C4-2B (cell line): Measurements from ENCODE around the gene MYO7B.

Source experiments
- ZFX ChIP-seq: fragments of 450-650 bp; IDR thresholded peaks from 2 replicates; pipeline ENCODE4 v1.6.1; 2017
- TF ChIP-seq, protein P1 (sequence below): fragments of 450-650 bp; conservative IDR thresholded peaks from 2 replicates; pipeline ENCODE4 v1.5.1; 2017; ENCODE audit warnings: mild to moderate bottlenecking

DNA sequence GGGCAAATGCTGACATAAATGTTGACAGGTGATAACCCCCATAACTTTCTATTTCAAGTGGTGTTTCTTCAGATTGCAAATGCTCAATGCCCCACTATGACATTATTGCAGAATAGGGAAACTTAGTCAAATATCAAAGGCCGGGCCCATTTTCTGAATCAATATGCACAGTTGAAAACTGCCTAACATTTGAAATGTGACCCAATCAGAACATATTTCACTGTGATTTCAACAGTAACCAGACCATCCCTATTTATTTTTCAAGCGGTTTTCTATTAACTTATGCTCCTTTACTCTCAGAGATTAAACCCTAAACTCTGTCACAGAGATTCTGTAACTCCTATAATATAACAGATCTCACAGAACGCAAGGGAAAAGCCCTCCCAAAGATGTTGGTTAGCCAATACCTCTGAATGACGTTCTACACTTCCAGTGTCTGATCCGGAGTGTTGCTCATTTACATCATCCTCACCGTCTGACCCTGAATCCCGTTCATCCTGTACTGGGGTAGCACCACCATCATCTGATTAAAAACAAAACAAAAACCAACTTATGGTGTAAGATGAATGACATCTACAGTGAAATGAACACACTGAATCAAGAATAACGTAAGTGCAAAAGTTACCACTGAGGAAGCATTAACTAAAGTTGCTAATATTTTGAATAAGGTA lies 12.1 kb upstream of the MYO7B start:
- TF ChIP-seq, protein P1, sequence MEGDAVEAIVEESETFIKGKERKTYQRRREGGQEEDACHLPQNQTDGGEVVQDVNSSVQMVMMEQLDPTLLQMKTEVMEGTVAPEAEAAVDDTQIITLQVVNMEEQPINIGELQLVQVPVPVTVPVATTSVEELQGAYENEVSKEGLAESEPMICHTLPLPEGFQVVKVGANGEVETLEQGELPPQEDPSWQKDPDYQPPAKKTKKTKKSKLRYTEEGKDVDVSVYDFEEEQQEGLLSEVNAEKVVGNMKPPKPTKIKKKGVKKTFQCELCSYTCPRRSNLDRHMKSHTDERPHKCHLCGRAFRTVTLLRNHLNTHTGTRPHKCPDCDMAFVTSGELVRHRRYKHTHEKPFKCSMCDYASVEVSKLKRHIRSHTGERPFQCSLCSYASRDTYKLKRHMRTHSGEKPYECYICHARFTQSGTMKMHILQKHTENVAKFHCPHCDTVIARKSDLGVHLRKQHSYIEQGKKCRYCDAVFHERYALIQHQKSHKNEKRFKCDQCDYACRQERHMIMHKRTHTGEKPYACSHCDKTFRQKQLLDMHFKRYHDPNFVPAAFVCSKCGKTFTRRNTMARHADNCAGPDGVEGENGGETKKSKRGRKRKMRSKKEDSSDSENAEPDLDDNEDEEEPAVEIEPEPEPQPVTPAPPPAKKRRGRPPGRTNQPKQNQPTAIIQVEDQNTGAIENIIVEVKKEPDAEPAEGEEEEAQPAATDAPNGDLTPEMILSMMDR = no peak
- TF ChIP-seq ZFX = no peak
